GM12874 (cell line): ENCODE data around the gene KCNMB1.

Experiments used
- CTCF ChIP-seq: IDR thresholded peaks from 2 replicates; pipeline ENCODE4 v1.5.1; 2011; ENCODE audit warnings: low read depth, mild to moderate bottlenecking, control low read depth, low read length, moderate library complexity; ENCODE audit not compliant: insufficient read depth

KCNMB1 gene

GRCh38 chr5:170332058-170332457, 57.1 kb downstream of the KCNMB1 start:
- TF ChIP-seq CTCF = no peak

- no peak for TF ChIP-seq CTCF
Observed at GRCh38 chr5:170330568-170331054, 58.6 kb downstream of the KCNMB1 start.

- no peak for TF ChIP-seq CTCF
Observed at GRCh38 chr5:170329524-170329923, 59.6 kb downstream of the KCNMB1 start.

- TF ChIP-seq CTCF = no peak
Observed at GRCh38 chr5:170327829-170328228, 61.3 kb downstream of the KCNMB1 start.

- no peak for TF ChIP-seq CTCF
Observed at GRCh38 chr5:170327168-170327567, 62.0 kb downstream of the KCNMB1 start.
